ENCODE results near the gene RTEL1.
"Not testable (repeated sequence)": the region's sequence is repeated elsewhere in the genome, so short reads cannot be mapped to it uniquely, and the experiment has no call there.

The RTEL1 gene

DNA sequence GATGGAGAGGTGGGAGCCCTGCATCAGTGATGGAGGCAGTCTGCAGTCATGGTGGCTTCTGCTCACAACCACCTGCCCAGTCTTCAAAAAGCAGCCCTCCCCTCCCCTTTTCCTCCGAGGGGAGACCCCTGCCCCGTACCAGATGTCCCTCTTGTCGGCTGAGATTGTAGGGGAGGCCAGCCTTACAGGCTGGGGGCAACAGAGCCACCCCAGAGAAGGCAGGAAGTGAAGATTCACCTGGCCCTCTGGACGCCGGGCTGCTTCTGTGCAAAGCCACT, 42.9 kb downstream of the RTEL1 start:
- DNase-seq: no peak

DNA sequence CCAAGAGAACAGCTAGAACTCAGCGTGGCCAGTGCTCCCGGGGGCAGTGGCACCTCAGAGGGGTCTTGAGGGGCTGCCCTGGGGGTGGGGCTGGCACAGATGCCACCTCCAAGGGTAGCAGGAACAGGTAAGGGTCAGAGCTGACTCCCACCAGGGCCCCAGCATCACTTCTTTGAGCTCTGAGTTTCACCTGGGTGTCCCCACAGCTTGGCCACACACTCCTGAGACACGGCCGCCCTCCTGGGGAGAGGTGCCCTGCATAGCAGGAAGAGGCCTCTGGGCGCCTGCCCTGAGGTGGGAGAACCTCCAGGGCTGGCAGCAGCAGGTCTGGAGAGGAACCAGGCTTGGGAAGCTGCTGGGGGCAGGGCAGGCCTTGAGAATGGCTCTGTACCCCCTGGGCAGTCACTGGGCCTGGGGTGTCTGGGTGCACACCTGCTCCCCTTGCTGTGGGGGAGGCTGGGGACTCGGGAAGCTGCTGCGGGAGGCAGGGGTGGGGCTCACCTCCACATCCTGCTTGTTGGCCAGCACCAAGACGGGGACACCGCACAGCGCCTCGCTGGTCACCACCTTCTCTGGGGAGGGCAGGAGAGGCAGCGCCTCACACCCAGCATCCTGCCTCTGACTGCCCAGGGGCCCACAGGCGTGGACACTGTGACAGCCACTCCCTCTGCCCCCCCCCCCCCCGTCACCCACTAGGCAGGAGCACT, 43.4 kb downstream of the RTEL1 start:
- no peak for DNase-seq

DNA sequence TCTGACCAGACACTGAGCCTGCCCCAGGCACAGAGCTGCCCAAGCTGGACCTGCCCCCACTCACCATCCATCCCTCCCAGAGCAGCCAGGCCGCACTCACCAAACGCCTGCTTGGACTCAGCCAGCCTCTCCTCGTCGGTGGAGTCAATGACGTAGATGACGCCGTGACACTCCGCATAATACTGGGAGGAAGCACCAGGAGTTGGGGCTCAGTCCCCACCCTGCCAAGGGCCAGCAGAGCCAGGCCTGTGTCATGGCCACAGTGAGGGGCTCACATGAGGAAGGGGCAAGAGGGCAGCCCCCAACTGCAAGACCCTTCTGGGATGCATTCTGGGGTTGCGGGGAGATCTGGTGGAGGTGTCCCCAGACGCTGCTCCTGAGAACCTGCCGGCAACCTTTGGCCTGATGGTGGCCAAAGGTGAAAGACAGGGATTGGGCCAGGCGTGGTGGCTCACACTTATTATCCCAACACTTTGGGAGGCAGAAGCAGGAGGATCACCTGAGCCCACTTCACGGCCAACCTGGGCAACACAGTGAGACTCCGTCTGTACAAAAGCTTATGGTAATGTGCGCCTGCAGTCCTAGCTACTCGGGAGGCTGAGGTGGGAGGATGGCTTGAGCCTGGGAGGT, 44.0 kb downstream of the RTEL1 start:
- no peak for DNase-seq

- no peak for DNase-seq
These were observed 44.8 kb downstream of the RTEL1 start for GRCh38 chr20:63702751-63703470.

DNA sequence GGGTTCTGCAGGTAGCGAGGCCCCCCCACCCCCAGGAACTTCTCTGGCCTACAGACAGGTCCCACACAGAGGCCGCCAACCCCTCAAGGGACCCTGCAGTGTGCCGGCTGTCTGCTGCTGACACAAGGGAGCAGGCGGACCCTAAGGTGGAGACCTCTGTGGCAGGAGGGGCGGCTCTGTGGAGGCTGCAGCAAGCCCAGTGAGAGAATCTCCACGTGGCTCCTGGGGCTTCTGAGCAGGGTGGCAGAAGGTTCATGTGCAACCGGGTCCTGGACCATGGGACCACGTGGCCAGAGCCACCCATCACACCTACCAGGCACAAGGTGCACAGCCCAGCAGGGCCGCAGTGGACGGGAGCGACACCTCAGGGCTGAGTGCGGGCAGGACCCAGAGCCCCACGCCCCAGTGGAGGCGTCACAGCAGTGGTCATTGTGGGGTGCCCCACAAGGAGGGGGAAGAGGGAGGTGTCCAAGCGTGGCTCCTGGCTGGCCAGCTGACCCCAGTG, 45.4 kb downstream of the RTEL1 start:
- DNase-seq: no peak

GRCh38 chr20:63703976-63704748, 46.0 kb downstream of the RTEL1 start:
- no peak for DNase-seq

DNA sequence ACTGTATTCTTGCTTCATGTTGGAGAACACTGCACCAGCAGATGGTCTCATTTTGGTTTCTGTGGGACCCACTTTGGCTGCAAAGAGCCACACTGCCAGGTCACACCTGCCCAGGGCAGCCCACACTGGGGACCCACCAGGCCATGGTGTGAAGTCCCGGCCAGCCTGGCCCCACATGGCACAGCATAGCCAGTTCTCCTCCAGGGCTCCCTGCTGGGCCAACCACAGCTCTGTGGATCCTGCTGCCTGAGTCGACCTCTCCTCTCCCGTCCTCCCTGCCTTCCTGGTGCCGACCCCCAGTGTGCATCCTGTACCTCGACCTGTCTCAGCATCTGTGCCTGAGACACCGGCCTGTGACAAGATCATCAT, 46.6 kb downstream of the RTEL1 start:
- DNase-seq: no peak

GRCh38 chr20:63705232-63706026, 47.3 kb downstream of the RTEL1 start:
- DNase-seq: no peak

- no peak for DNase-seq
These were observed 48.0 kb downstream of the RTEL1 start for GRCh38 chr20:63706027-63706695.

GRCh38 chr20:63706852-63707557, 48.9 kb downstream of the RTEL1 start:
- DNase-seq: peak in 1 of 2 experiments; percentile 78

GRCh38 chr20:63707558-63708300, 49.6 kb downstream of the RTEL1 start, which contains the start of the genes ARFRP1 and ZGPAT:
TSS of gene ARFRP1 (minus strand) at chr20:63707976. CDS start at chr20:63707091, 885 bp downstream.
TSS of gene ZGPAT (plus strand) at chr20:63708039. CDS start at chr20:63708581, 542 bp downstream.
- peak; percentile 52 to 95 for DNase-seq

DNA sequence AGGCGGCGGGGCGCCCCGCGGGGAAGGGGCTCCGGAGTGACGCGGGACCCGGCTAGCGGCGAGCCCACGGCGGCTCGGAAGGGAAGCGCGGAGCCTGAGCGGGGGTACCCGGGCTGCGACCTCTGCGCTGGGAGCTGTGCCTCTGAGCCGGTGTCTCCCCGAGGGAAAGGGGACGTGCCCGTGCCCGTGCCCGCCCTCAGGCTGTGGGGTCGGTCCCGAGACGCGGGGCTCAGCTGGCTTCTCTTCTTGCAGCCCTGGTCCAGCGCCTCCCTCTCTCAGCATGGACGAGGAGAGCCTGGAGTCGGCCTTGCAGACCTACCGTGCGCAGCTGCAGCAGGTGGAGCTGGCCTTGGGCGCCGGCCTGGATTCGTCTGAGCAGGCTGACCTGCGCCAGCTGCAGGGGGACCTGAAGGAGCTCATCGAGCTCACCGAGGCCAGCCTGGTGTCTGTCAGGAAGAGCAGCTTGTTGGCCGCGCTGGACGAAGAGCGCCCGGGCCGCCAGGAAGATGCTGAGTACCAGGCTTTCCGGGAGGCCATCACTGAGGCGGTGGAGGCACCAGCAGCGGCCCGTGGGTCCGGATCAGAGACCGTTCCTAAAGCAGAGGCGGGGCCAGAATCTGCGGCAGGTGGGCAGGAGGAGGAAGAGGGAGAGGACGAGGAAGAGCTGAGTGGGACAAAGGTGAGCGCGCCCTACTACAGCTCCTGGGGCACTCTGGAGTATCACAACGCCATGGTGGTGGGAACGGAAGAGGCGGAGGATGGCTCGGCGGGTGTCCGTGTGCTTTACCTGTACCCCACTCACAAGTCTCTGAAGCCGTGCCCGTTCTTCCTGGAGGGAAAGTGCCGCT, 50.4 kb downstream of the RTEL1 start:
- peak; percentile 31 to 65 for DNase-seq

DNA sequence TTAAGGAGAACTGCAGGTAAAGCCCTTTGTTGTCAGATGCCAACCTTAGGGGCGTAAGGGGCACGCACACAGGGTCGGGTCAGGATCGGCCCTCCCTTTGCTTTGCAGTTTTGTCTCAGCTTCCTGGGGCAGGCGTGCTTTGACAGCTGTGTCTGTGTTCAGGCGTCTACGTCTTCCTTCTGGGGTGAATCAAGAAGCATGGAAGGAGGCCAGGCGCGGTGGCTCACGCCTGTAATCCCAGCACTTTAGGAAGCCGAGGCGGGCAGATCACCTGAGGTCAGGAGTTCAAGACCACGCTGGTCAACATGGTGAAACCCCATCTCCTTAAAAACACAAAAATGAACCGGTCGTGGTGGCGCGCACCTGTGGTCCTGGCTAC, 51.0 kb downstream of the RTEL1 start:
- DNase-seq: no peak

DNA sequence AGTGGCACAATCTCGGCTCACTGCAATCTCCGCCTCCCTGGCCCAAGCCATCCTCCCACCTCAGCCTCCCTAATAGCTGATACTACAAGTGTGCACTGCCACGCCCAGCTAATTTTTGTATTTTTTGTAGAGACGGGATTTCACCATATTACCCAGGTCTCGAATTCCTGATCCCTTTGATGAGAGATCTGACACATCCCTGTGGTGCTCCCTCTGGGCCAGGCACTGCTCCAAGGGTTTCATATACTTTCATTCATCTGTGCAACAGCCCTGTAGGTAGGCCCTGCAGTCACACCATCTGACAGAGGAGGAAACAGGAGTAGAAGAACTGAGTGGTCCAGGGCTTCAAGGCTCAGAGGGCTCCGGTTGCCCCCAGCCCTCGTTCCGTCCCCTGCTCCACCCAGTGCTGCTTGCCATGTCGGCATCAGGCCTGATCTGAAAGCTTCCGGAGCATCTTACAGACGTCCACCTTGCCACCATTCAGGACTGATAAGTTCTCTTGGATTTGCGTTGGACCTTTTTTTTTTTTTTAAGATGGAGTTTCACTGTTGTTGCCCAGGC, 53.1 kb downstream of the RTEL1 start:
- no peak for DNase-seq

DNA sequence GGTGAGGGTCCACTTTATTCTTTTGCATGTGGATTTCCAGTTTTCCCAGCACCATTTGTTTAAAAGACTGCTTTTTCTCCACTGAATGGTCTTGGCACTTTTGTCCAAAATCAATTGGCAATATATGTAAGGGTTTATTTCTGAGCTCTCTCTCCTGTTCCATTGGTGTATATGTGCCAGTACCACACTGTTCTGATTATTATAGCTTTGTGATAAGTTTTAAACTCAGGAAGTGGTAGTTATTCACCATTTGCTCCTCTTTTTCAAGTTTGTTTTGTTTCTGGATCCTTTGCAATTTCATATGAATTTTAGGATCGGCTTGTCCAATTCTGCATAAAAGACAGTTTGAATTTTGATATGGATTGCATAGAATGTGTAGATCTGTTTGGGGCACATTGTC, 54.1 kb downstream of the RTEL1 start:
- no peak for DNase-seq

GRCh38 chr20:63714858-63715257, 56.7 kb downstream of the RTEL1 start:
- DNase-seq: no peak

DNA sequence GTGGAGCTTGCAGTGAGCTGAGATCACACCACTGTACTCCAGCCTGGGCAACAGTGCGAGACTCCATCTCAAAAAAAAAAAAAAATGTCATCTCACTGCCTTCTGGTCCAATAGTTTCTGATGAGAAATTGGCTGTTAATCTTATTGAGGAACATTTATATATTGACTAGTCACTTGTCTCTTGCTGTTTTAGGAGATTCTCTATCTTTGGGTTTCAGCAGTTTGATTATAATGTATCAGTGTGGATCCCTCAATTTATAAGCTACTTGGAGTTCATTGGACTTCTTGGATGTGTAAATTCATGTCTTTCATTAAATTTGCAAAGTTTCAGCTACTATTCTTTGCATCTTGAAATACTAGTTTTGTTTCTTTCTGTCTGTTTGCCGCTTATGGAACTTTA, 60.9 kb downstream of the RTEL1 start:
- no peak for DNase-seq

DNA sequence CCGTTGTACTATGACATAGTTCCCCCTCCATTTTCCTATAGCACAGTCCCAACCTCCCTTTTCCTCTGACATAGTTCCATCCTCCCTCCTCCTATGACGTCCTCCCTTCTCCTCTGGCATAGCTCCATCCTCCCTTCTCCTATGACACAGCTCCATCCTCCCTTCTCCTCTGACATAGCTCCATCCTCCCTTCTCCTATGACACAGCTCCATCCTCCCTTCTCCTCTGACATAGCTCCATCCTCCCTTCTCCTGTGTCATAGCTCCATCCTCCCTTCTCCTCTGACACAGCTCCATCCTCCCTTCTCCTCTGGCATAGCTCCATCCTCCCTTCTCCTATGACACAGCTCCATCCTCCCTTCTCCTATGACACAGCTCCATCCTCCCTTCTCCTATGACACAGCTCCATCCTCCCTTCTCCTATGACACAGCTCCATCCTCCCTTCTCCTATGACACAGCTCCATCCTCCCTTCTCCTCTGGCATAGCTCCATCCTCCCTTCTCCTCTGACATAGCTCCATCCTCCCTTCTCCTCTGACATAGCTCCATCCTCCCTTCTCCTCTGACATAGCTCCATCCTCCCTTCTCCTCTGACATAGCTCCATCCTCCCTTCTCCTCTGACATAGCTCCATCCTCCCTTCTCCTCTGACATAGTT, 65.0 kb downstream of the RTEL1 start:
- DNase-seq: not testable (repeated sequence)

All from NCI-H526 (cell line).